DOHH2 (cell line): ENCODE measurements around the gene CHKB.
"Not testable (repeated sequence)": the region's sequence is repeated elsewhere in the genome, so short reads cannot be mapped to it uniquely, and the experiment has no call there.

Experiments used
- H3F3A ChIP-seq: fragments of 200-600 bp; sonication (generic), shearing (Covaris generic); 2 replicates; pipeline ENCODE4 v1.6.0; 2016; ENCODE audit warnings: antibody characterized with exemption, mild to moderate bottlenecking; ENCODE audit not compliant: control insufficient read depth, insufficient read depth
- H3K27ac ChIP-seq: fragments of 200-600 bp; sonication (generic); 2 replicates; pipeline ENCODE4 v1.5.1; 2014; ENCODE audit warnings: low read depth, mild to moderate bottlenecking, low read length, moderate library complexity
- H3K27me3 ChIP-seq: fragments of 200-600 bp; sonication (generic); 2 replicates; pipeline ENCODE4 v1.6.1; 2014; ENCODE audit warnings: mild to moderate bottlenecking, low read length, mixed read lengths; ENCODE audit not compliant: control insufficient read depth
- H3K36me3 ChIP-seq: fragments of 200-600 bp; sonication (generic); 2 replicates; pipeline ENCODE4 v1.6.1; 2014; ENCODE audit warnings: mild to moderate bottlenecking, low read length, moderate library complexity, mixed read lengths; ENCODE audit not compliant: control insufficient read depth
- H3K4me1 ChIP-seq: fragments of 200-600 bp; sonication (generic); 2 replicates; pipeline ENCODE4 v1.6.1; 2014; ENCODE audit warnings: mild to moderate bottlenecking, low read length, mixed read lengths; ENCODE audit not compliant: control insufficient read depth
- H3K4me2 ChIP-seq: fragments of 200-600 bp; sonication (generic); 2 replicates; pipeline ENCODE4 v1.6.0; 2014; ENCODE audit warnings: mild to moderate bottlenecking, low read length, moderate library complexity
- H3K4me3 ChIP-seq: fragments of 200-600 bp; sonication (generic); 2 replicates; pipeline ENCODE4 v1.5.1; 2014; ENCODE audit warnings: mild to moderate bottlenecking, low read length, mixed read lengths
- H3K79me2 ChIP-seq: fragments of 200-600 bp; sonication (generic); 2 replicates; pipeline ENCODE4 v1.6.1; 2014; ENCODE audit warnings: mild to moderate bottlenecking, low read length, mixed read lengths; ENCODE audit not compliant: control insufficient read depth
- H3K9me2 ChIP-seq: fragments of 200-600 bp; sonication (generic); replicated peaks from 2 replicates; pipeline ENCODE4 v1.6.1; 2014; ENCODE audit warnings: mild to moderate bottlenecking, low read length, mixed read lengths; ENCODE audit not compliant: control insufficient read depth
- H3K9me3 ChIP-seq: fragments of 200-600 bp; sonication (generic); 2 replicates; pipeline ENCODE4 v1.6.1; 2014; ENCODE audit warnings: antibody characterized with exemption, low read length, mixed read lengths; ENCODE audit not compliant: control insufficient read depth, insufficient read depth
- H4K20me1 ChIP-seq: fragments of 200-600 bp; sonication (generic); 2 replicates; pipeline ENCODE4 v1.6.0; 2014; ENCODE audit warnings: low read depth, mild to moderate bottlenecking, antibody characterized with exemption, low read length, moderate library complexity; ENCODE audit not compliant: control insufficient read depth, insufficient read depth
- CTCF ChIP-seq: fragments of 200-600 bp; sonication (generic); IDR thresholded peaks from one replicate; pipeline ENCODE4 v1.5.1; 2014; ENCODE audit warnings: antibody characterized with exemption, mild to moderate bottlenecking, low read depth, low read length; ENCODE audit not compliant: poor library complexity, severe bottlenecking
- EZH2phosphoT487 ChIP-seq: fragments of 200-600 bp; sonication (generic); IDR thresholded peaks from 2 replicates; pipeline ENCODE4 v1.6.1; 2017; ENCODE audit warnings: borderline replicate concordance, mild to moderate bottlenecking, antibody characterized with exemption, low read length, moderate library complexity, mixed read lengths

CHKB gene

GRCh38 chr22:50544078-50544745 is 38.4 kb downstream of the CHKB start:
- peaks cover 67% of the 10 kb centered on the region for H3K4me1 ChIP-seq
- H3K4me3 ChIP-seq = peak overlapping the region; percentile 42
- H4K20me1 ChIP-seq = no peaks in the 10 kb centered on the region
- no peaks in the 10 kb centered on the region for H3K9me2 ChIP-seq
- H3K4me2 ChIP-seq = peak overlapping the region; percentile 55
- H3K36me3 ChIP-seq = no peaks in the 10 kb centered on the region
- peak; percentile 83 for TF ChIP-seq CTCF
- TF ChIP-seq EZH2phosphoT487 = no peak
- H3K79me2 ChIP-seq = no peaks in the 10 kb centered on the region
- no peaks in the 10 kb centered on the region for H3K9me3 ChIP-seq
- H3K27me3 ChIP-seq = no peaks in the 10 kb centered on the region
- H3F3A ChIP-seq = peaks cover 36% of the 10 kb centered on the region
- H3K27ac ChIP-seq = no peak overlapping the region

GRCh38 chr22:50542416-50542927 is 40.2 kb downstream of the CHKB start:
- peak overlapping the region; percentile 94 for H3K27ac ChIP-seq
- H3K4me1 ChIP-seq = peaks cover 70% of the 10 kb centered on the region

GRCh38 chr22:50541667-50542026 is 41.0 kb downstream of the CHKB start:
- not testable (repeated sequence) for H3K36me3 ChIP-seq, H3K79me2 ChIP-seq, H4K20me1 ChIP-seq, H3K9me2 ChIP-seq, H3K9me3 ChIP-seq, H3K27me3 ChIP-seq
- peaks cover 37% of the 10 kb centered on the region for H3F3A ChIP-seq
- peak overlapping the region; percentile 50 for H3K4me3 ChIP-seq
- H3K27ac ChIP-seq = peak overlapping the region; percentile 94
- peaks cover 78% of the 10 kb centered on the region for H3K4me1 ChIP-seq
- peak overlapping the region; percentile 72 for H3K4me2 ChIP-seq

More at GRCh38 chr22:50542416-50542927, 40.2 kb downstream of the CHKB start:
- H3K4me2 ChIP-seq = peak overlapping the region; percentile 72
- H3K36me3 ChIP-seq = no peaks in the 10 kb centered on the region
- peaks cover 37% of the 10 kb centered on the region for H3F3A ChIP-seq
- H3K9me2 ChIP-seq = no peaks in the 10 kb centered on the region
- no peaks in the 10 kb centered on the region for H3K9me3 ChIP-seq
- no peaks in the 10 kb centered on the region for H4K20me1 ChIP-seq
- no peaks in the 10 kb centered on the region for H3K79me2 ChIP-seq
- H3K4me3 ChIP-seq = peak overlapping the region; percentile 50
- no peaks in the 10 kb centered on the region for H3K27me3 ChIP-seq
- TF ChIP-seq CTCF (peak; percentile 20), EZH2phosphoT487 (no peak)

GRCh38 chr22:50540381-50540780 is 42.3 kb downstream of the CHKB start:
- Histone ChIP-seq H3F3A (peaks cover 50% of the 10 kb centered on the region), H4K20me1 (no peaks in the 10 kb centered on the region), H3K27me3 (no peaks in the 10 kb centered on the region), H3K36me3 (no peaks in the 10 kb centered on the region), H3K4me1 (peaks cover 91% of the 10 kb centered on the region), H3K4me2 (peak overlapping the region; percentile 72), H3K9me2 (no peaks in the 10 kb centered on the region), H3K79me2 (no peaks in the 10 kb centered on the region), H3K4me3 (peak overlapping the region; percentile 50), H3K9me3 (no peaks in the 10 kb centered on the region), H3K27ac (peak overlapping the region; percentile 94)
- TF ChIP-seq EZH2phosphoT487 = no peak
- no peak for TF ChIP-seq CTCF
